HepG2 (cell line): ENCODE results near the gene MREG. TPM values are rescaled to one million over a fixed set of nuclear protein-coding genes. Genes with fewer than 3 reads are reported as not detected.
A peak's percentile ranks its signal among the peaks of the same experiment; 100 is the strongest.

Source experiments
- AHR ChIP-seq: IDR thresholded peaks from 2 replicates; pipeline ENCODE4 v1.6.1; 2018; ENCODE audit warnings: missing genetic modification reagents, missing compliant biosample characterization
- EHMT2 ChIP-seq: fragments of 200-600 bp; sonication (generic); IDR thresholded peaks from 2 replicates; pipeline ENCODE4 v1.7.0; 2017; ENCODE audit warnings: antibody characterized with exemption, low read depth, low read length, borderline replicate concordance
- HCFC1 ChIP-seq: fragments of 150-350 bp; IDR thresholded peaks from 2 replicates; pipeline ENCODE4 v1.6.1; 2014; ENCODE audit warnings: low read depth, low read length
- KDM6A ChIP-seq: IDR thresholded peaks from 2 replicates; pipeline ENCODE4 v1.6.1; 2016; ENCODE audit warnings: low read depth
- KLF11 ChIP-seq: IDR thresholded peaks from 2 replicates; pipeline ENCODE4 v1.6.1; 2016; ENCODE audit warnings: missing compliant biosample characterization
- REPIN1 ChIP-seq: sonication (generic); formaldehyde crosslinking; IDR thresholded peaks from 2 replicates; pipeline ENCODE4 v1.8.0; 2022; ENCODE audit warnings: missing genetic modification reagents, low read depth, mild to moderate bottlenecking, borderline replicate concordance
- ZBTB42 ChIP-seq: sonication (generic); formaldehyde crosslinking; IDR thresholded peaks from 2 replicates; pipeline ENCODE4 v1.5.0; 2020; ENCODE audit warnings: mild to moderate bottlenecking, missing genetic modification reagents
- ZC3H4 ChIP-seq: sonication (generic); formaldehyde crosslinking; IDR thresholded peaks from 2 replicates; pipeline ENCODE4 v1.4.0; 2020; ENCODE audit warnings: missing genetic modification reagents, borderline replicate concordance
- ZFY ChIP-seq: sonication (generic); formaldehyde crosslinking; IDR thresholded peaks from 2 replicates; pipeline ENCODE4 v1.4.0; 2020; ENCODE audit warnings: missing genetic modification reagents
- ZMAT3 ChIP-seq: sonication (generic); formaldehyde crosslinking; conservative IDR thresholded peaks from 2 replicates; pipeline ENCODE4 v1.7.0; 2021; ENCODE audit warnings: missing genetic modification reagents
- ZMYM4 ChIP-seq: sonication (generic); formaldehyde crosslinking; IDR thresholded peaks from 2 replicates; pipeline ENCODE4 v1.8.1; 2023; ENCODE audit warnings: mild to moderate bottlenecking, missing genetic modification reagents
- ZNF747 ChIP-seq: sonication (generic); formaldehyde crosslinking; IDR thresholded peaks from 2 replicates; pipeline ENCODE4 v1.8.1; 2023; ENCODE audit warnings: missing genetic modification reagents, mild to moderate bottlenecking, borderline replicate concordance
- ZNF792 ChIP-seq: IDR thresholded peaks from 2 replicates; pipeline ENCODE4 v1.6.1; 2016
- polyA plus RNA-seq, 8 experiments: library from polyadenylated mRNA; depleted of rRNA in 3 of 8; stranded (reverse) in 7 of 8; unstranded in 1 of 8; fragments of >200 nt; fragmentation: Illumina TruSeq in 4 of 8; extraction: Trizol in 4 of 8; gene quantifications; 2 replicates each; pipeline versions ENCODE4 v1.2.1 to v1.2.3, GENCODE V29; 2011 to 2016; ENCODE audit warnings: low read depth in 4 of 8, missing spikeins in 1 of 8, mixed read lengths in 1 of 8; ENCODE audit not compliant: insufficient read depth in 1 of 8
- total RNA-seq, 5 experiments: library from RNA; depleted of rRNA; stranded (reverse); fragments of >200 nt; fragmentation: Illumina TruSeq; extraction: Trizol; gene quantifications; 2 replicates each; pipeline ENCODE4 v1.2.3, GENCODE V29; 2016; ENCODE audit warnings: low read depth in 1 of 5
- TF ChIP-seq, protein P1 (sequence below): sonication (generic); formaldehyde crosslinking; IDR thresholded peaks from 2 replicates; pipeline ENCODE4 v1.4.0; 2020; ENCODE audit warnings: missing genetic modification reagents
- TF ChIP-seq, protein P2 (sequence below): fragments of 450-650 bp; IDR thresholded peaks from 2 replicates; pipeline ENCODE4 v1.6.1; 2017
- TF ChIP-seq, protein P3 (sequence below): sonication (generic); formaldehyde crosslinking; IDR thresholded peaks from 2 replicates; pipeline ENCODE4 v1.4.0; 2020; ENCODE audit warnings: mild to moderate bottlenecking, low read depth, missing genetic modification reagents
- TF ChIP-seq, protein P4 (sequence below): sonication (generic); formaldehyde crosslinking; IDR thresholded peaks from 2 replicates; pipeline ENCODE4 v1.4.0; 2020; ENCODE audit warnings: mild to moderate bottlenecking, missing genetic modification reagents
- TF ChIP-seq, protein P5 (sequence below): sonication (generic); formaldehyde crosslinking; IDR thresholded peaks from 2 replicates; pipeline ENCODE4 v1.4.0; 2020; ENCODE audit warnings: missing genetic modification reagents
- TF ChIP-seq, protein P6 (sequence below): IDR thresholded peaks from 2 replicates; pipeline ENCODE4 v1.6.1; 2016; ENCODE audit warnings: missing genetic modification reagents, missing compliant biosample characterization

Gene MREG
- total and polyA plus RNA-seq, 2 of the 13 experiments (the other 11 are each of a cell fraction or from before 2014, with no cell fraction given): 7.5 to 23.3 TPM

DNA sequence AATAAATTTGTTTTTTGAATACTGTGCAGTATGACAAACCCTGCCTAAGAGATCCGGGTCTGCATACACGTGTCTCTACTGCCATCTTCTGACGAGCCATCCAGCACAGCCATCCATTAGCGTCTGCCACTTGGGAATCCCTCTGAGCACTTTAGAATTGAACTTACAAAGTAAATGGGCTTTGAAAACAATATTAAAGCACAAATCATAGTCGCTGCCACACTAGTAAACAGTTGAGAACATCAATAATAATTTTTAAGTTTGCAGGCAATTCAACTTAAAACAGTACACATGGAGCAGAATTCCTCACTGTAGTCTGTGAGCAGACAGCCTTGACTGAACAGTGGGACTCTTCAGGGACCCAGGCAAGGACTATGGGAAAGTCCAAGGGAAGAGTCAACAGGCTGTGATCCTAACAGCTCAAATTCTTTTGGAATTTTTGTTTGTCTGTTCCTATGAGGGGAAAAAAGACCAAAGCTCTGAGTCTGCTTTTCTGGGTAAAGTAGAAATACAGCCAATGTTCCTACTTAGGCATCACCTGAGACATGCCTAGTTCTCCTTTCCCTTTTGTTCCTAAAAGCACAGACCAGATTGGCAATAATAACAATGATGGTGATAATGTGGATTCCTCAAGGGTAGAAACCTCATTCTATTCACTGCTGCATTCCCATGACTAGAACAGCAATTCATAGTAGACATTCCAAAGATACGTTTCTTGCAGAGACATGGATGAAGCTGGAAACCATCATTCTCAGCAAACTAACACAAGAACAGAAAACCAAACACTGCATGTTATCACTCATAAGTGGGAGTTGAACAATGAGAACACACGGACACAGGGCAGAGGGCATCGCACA is 92.9 kb downstream of the MREG start (continued):
- TF ChIP-seq, protein P1, sequence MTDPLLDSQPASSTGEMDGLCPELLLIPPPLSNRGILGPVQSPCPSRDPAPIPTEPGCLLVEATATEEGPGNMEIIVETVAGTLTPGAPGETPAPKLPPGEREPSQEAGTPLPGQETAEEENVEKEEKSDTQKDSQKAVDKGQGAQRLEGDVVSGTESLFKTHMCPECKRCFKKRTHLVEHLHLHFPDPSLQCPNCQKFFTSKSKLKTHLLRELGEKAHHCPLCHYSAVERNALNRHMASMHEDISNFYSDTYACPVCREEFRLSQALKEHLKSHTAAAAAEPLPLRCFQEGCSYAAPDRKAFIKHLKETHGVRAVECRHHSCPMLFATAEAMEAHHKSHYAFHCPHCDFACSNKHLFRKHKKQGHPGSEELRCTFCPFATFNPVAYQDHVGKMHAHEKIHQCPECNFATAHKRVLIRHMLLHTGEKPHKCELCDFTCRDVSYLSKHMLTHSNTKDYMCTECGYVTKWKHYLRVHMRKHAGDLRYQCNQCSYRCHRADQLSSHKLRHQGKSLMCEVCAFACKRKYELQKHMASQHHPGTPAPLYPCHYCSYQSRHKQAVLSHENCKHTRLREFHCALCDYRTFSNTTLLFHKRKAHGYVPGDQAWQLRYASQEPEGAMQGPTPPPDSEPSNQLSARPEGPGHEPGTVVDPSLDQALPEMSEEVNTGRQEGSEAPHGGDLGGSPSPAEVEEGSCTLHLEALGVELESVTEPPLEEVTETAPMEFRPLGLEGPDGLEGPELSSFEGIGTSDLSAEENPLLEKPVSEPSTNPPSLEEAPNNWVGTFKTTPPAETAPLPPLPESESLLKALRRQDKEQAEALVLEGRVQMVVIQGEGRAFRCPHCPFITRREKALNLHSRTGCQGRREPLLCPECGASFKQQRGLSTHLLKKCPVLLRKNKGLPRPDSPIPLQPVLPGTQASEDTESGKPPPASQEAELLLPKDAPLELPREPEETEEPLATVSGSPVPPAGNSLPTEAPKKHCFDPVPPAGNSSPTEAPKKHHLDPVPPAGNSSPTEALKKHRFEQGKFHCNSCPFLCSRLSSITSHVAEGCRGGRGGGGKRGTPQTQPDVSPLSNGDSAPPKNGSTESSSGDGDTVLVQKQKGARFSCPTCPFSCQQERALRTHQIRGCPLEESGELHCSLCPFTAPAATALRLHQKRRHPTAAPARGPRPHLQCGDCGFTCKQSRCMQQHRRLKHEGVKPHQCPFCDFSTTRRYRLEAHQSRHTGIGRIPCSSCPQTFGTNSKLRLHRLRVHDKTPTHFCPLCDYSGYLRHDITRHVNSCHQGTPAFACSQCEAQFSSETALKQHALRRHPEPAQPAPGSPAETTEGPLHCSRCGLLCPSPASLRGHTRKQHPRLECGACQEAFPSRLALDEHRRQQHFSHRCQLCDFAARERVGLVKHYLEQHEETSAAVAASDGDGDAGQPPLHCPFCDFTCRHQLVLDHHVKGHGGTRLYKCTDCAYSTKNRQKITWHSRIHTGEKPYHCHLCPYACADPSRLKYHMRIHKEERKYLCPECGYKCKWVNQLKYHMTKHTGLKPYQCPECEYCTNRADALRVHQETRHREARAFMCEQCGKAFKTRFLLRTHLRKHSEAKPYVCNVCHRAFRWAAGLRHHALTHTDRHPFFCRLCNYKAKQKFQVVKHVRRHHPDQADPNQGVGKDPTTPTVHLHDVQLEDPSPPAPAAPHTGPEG (CRISPR knock-in tag): no peak
- TF ChIP-seq, protein P2, sequence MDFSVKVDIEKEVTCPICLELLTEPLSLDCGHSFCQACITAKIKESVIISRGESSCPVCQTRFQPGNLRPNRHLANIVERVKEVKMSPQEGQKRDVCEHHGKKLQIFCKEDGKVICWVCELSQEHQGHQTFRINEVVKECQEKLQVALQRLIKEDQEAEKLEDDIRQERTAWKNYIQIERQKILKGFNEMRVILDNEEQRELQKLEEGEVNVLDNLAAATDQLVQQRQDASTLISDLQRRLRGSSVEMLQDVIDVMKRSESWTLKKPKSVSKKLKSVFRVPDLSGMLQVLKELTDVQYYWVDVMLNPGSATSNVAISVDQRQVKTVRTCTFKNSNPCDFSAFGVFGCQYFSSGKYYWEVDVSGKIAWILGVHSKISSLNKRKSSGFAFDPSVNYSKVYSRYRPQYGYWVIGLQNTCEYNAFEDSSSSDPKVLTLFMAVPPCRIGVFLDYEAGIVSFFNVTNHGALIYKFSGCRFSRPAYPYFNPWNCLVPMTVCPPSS: no peak
- TF ChIP-seq ZC3H4 (CRISPR knock-in tag): no peak
- TF ChIP-seq AHR: no peak
- no peak for TF ChIP-seq KDM6A (CRISPR knock-in tag)
- no peak for TF ChIP-seq ZMAT3 (CRISPR knock-in tag)
- no peak for TF ChIP-seq ZNF747
- TF ChIP-seq, protein P3, sequence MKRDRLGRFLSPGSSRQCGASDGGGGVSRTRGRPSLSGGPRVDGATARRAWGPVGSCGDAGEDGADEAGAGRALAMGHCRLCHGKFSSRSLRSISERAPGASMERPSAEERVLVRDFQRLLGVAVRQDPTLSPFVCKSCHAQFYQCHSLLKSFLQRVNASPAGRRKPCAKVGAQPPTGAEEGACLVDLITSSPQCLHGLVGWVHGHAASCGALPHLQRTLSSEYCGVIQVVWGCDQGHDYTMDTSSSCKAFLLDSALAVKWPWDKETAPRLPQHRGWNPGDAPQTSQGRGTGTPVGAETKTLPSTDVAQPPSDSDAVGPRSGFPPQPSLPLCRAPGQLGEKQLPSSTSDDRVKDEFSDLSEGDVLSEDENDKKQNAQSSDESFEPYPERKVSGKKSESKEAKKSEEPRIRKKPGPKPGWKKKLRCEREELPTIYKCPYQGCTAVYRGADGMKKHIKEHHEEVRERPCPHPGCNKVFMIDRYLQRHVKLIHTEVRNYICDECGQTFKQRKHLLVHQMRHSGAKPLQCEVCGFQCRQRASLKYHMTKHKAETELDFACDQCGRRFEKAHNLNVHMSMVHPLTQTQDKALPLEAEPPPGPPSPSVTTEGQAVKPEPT: no peak
- TF ChIP-seq REPIN1 (CRISPR knock-in tag): peak; percentile 72; the same call in 1 of the 2 replicates
- TF ChIP-seq ZBTB42 (CRISPR knock-in tag): no peak
- peak; percentile 70 for TF ChIP-seq ZMYM4 (CRISPR knock-in tag)
- TF ChIP-seq, protein P4, sequence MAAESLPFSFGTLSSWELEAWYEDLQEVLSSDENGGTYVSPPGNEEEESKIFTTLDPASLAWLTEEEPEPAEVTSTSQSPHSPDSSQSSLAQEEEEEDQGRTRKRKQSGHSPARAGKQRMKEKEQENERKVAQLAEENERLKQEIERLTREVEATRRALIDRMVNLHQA: no peak
- peak; percentile 53 for TF ChIP-seq ZFY (CRISPR knock-in tag)
- TF ChIP-seq HCFC1: no peak
- TF ChIP-seq, protein P5, sequence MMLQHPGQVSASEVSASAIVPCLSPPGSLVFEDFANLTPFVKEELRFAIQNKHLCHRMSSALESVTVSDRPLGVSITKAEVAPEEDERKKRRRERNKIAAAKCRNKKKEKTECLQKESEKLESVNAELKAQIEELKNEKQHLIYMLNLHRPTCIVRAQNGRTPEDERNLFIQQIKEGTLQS: no peak
- 0 out of 2 replicates have a peak, but pooled peaks have one; percentile 40 for TF ChIP-seq KLF11
- TF ChIP-seq ZNF792: no peak
- TF ChIP-seq, protein P6, sequence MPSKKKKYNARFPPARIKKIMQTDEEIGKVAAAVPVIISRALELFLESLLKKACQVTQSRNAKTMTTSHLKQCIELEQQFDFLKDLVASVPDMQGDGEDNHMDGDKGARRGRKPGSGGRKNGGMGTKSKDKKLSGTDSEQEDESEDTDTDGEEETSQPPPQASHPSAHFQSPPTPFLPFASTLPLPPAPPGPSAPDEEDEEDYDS (CRISPR knock-in tag): peak; percentile 52; the same call in 1 of the 2 replicates
- no peak for TF ChIP-seq EHMT2
